Cortex of kidney (tissue), 1 donor: ENCODE data around the gene PLXNA4.

ENCODE experiments used
- DNase-seq: peaks from one replicate; lab custom pipeline; 2025; lab: John Stamatoyannopoulos, UW

The PLXNA4 gene

DNA sequence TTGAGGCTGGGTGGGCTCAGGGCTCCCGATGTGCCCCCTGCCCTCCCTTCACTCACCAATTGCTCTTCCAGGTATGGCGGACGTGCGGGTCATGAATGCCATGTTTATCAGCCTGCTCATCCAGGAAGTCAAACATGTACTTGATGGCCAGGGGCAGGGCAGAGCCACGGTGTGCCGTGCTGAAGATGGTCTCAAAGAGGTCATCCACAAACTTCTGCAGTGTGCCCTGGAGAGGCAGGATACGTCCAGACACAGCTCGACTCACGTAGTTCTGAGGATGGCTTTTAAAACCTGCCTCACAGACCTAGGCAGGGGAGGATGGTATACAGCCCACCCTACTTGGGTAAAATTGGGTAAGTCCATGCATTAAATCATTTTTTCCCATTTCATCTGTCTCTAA is 431.2 kb downstream of the PLXNA4 start:
- DNase-seq = no peak

GRCh38 chr7:132142006-132142405 is 434.3 kb downstream of the PLXNA4 start:
- no peak for DNase-seq

DNA sequence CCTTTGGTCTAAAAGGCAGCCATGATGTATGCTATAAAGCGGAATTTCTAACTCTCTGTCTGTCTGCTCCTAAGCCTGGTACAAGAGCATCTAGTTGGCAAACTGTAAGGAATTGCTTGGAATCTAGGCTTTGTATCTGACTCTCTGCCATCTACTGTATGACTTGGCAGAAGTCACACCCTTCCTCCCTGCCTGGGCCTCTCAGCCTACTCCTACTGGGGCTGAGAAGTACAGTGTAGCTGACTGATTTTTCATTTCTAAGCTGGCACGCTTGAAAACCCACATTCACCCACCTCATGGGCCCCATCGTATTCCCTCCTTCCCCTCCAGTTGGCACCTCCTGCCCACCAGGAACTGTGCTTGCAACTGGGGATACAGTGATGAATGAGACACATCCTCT is 435.2 kb downstream of the PLXNA4 start:
- no peak for DNase-seq

DNA sequence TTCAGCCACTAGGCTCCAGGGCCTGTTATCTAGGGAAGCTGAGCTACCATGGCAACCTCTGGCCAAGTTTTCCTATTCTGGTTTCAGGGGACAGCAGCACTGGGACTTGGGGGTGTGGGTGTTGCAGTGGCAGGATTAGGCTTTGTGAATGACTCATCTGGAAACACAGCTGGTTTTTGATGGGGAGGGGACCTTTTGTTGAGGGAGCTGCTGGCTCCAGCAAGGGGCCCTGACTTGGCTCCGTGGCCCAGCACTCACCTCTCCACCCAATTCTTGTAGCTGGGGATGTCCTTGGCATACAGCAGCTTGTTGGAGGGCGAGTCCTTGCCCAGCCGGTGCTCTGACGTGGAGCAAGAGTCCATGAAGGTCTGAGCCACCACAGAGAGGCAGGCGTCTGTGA is 435.9 kb downstream of the PLXNA4 start:
- no peak for DNase-seq

DNA sequence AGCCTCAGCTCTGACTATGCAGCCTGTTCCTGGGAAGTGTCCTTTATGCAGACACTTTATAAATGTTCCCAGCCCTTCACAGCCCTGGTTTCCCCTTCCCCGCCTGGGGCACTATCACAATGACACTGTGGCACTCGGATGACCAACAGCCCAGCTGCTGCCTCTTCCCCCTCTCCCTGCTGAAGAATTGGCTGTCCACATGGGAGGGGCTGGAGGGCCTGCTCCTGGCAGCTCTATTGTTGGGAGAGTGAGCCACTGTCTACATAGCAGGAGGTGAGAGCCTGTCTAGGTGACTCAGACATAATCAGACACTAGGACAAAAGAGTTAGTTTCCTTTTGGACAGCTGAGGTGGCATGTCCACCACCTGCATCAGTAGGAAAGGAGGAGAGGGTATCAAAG is 437.5 kb downstream of the PLXNA4 start:
- DNase-seq = no peak

- no peak for DNase-seq
These were observed 438.6 kb downstream of the PLXNA4 start for GRCh38 chr7:132137681-132138080.

DNA sequence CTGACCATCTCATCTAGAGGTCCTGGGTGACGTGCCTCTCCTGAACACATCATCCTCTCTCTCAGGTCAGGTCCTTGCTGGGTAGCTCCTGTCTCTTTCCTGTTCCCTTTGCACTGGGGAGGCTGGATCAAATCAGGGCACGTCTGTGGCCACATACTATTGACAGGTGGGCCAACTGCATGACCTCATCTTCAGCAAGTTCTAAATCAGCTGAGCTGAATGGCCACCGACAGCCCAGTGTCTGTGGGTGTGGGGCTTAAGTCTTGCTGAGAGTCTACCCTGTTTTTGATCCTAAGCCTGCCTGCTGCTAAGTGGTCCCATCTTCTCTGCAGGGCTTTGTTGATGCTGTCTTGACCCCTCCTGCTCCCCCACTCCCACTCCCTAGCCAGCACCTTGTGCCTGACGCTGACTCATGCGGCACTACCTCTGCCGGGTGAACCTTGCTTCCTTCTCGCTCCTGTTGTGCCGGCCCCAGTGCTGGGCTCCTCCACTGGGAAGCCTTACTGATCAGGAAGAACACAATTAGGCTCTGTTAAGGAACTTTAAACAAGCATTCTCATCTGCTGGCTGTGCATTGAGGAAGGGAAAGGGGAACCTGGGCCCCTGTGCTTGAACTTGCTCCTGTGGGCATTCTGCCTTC is 440.4 kb downstream of the PLXNA4 start:
- no peak for DNase-seq

DNA sequence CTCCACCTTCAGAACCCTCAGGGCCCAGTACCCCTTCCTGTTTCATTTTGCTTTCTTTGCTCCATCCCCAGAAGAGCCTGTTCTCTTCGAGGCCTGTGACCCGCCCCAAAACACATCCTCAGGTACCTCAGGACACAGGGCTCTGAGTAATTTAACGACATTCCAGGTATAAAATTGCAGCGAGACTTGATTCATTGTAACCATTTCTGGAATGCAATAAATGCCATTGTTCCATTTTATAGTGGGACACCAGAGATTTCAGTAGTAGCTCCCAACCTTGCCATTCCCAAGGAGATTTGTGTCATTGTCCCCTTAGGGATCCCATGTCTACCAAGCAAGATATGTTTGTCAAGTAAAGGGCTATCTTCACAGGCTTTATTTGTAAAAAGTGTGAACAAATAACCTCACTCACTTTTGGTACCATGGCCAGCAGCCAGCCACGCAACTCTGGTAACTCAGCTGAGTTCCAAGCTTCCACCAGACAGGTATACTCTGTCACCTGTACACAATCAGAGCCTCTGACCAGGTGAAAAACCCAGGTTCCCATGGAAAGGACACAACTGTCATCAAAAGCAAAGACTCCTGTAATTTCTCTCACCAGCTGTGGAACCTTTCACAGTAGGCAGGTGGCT is 441.3 kb downstream of the PLXNA4 start:
- no peak for DNase-seq

- DNase-seq = no peak
These were observed 442.8 kb downstream of the PLXNA4 start for GRCh38 chr7:132133501-132133900.

DNA sequence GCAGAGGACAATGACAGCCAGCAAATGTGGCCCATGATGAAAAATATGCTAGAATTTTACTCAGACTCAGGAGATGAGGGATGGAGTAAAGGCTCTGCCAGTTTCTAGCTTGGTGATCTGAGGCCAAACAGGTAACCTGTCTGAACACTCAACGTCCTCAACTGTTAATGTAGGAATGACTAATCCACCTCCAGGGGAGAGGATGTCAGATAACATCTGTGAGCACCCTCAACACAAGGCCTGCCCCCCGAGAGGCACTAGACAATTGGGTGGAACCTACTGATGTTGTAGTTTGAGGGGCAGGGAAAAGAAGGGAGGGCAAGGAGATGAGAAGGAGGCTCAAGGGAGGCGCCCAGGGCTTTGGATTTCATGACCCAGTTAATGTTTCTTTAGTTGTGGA is 445.1 kb downstream of the PLXNA4 start:
- DNase-seq = no peak

GRCh38 chr7:132130497-132130896 is 445.8 kb downstream of the PLXNA4 start:
- DNase-seq = no peak

GRCh38 chr7:132125872-132126595 is 450.2 kb downstream of the PLXNA4 start:
- DNase-seq = no peak

DNA sequence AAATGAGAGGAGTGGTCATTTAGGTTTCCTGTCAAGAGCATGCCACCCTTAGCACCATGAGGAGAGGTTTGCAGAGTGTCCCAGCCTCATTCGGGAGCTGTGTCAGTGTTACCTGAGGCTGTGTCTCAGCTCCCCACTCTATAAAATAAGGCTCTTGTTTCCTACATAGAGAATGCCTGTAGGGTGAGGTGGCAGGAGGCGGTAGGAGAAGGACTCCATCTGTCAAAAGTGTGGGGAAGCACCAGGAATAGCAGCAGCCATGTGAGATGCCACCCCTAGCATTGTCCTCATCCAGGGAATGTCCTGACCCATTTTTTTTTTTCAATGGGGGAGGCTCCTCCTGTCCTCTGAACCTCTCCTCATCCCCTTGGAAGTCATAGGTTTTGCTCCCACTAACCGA is 451.2 kb downstream of the PLXNA4 start:
- DNase-seq = no peak

GRCh38 chr7:132124575-132124974 is 451.7 kb downstream of the PLXNA4 start:
- no peak for DNase-seq

GRCh38 chr7:132123773-132124172 is 452.5 kb downstream of the PLXNA4 start:
- DNase-seq = no peak

DNA sequence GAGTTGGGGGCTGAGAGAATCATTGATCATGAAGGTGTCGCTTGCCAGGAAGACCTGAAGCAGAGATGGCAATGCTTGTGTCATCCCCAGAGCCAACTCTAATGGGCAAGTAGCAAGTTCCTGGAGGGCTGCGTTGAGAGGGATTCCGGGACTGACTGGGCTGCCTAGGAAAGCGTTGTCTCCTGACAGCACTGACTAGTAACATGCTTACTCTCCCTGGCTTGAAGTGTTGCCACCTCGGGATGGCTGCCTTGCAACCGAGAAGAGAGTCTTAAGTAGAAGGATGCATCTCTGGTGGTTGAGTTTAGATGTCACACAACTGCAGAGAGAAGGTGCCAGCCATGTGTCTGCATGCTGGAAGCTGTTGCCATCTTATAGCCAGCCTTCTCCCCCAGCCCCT is 453.4 kb downstream of the PLXNA4 start:
- DNase-seq = no peak

GRCh38 chr7:132121987-132122386 is 454.3 kb downstream of the PLXNA4 start:
- DNase-seq = no peak

DNA sequence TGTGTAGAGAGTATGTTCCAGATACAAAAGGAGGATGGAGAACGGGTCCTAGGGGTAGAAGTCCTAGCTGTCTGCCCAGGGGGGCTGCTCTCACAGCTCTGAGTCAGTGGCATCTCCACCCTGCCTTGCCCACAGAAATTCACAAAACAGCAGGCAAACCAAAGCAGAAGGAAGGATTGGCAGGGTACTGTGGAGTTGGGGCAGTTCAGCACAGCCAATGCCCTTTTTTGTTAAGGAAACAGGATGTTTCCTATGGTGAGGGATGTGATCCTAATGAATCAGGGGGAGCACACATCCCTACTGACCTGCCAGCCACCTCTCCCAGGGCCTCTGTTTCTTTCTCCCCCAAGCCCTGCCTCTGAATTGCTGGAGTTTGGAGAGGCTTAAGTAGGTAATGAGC is 457.6 kb downstream of the PLXNA4 start:
- DNase-seq = no peak

- no peak for DNase-seq
These were observed 458.6 kb downstream of the PLXNA4 start for GRCh38 chr7:132117636-132118035.

- no peak for DNase-seq
These were observed 459.1 kb downstream of the PLXNA4 start for GRCh38 chr7:132117181-132117580.

DNA sequence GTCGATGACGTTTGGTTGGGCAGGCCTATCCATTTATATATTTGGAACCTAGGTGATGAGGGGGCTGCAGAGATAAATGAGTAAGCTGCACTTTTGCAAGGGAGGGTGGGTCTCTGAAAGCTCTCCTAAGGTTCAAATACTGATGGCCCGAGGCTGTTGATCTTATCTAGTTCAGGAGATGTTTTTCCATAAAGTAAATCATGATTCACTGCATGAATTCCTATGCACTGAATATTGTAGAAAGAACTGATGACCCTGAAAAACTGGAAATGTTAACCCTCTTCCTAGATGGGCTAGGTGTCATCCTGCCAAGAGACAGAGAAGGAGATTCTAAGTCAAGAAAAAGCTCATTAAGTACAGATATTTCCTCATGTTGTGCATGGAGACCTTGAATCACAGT is 459.9 kb downstream of the PLXNA4 start:
- DNase-seq = no peak

DNA sequence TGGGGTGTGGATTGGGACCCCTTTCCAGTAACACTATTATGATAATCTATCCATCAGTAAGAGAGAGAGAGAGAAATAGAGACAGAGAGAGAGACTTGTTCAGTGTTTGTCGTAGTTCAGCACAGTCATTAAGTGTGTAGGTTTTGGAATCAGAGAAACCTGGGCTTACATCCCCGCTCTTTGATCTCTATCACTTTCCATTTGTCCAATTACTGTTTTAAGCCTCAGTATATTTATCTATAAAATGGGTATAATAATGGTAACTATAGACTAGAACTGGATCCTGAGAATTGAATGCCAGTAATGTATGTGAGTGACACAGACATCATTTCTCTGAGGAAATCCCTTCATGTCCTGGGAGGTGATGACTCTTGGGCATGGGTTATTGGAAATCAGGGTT is 460.5 kb downstream of the PLXNA4 start:
- DNase-seq = no peak

GRCh38 chr7:132115028-132115427 is 461.2 kb downstream of the PLXNA4 start:
- DNase-seq = no peak
